A673 (cell line): Measurements from ENCODE around the gene KCNQ1. TPM values are rescaled to one million over a fixed set of nuclear protein-coding genes. Genes with fewer than 3 reads are reported as not detected.
A peak's percentile ranks its signal among the peaks of the same experiment; 100 is the strongest.

ENCODE experiments used
- BruUV-seq: library from RNA; stranded (reverse); fragments of 400-500 nt; replicated peaks from 2 replicates; lab custom pipeline; 2021; lab: Mats Ljungman, UMichigan
- CTCF ChIA-PET: fragments of 300-600 bp; sonication (Branson Sonifier 250); formaldehyde crosslinking; loops from one replicate; lab custom pipeline; 2022; ENCODE audit warnings: antibody characterized with exemption; lab: Charles Lee
- POLR2A ChIA-PET: fragments of 300-600 bp; sonication (Branson Sonifier 250); formaldehyde crosslinking; loops from one replicate; lab custom pipeline; 2022; ENCODE audit warnings: antibody characterized with exemption; ENCODE audit not compliant: low non-redundant PET; lab: Charles Lee
- DNase-seq: peaks from one replicate; pipeline ENCODE4 v3.0.0-alpha.2; 2015; ENCODE audit warnings: low spot score
- H3K27ac ChIP-seq: fragments of 200-600 bp; sonication (generic); 2 replicates; pipeline ENCODE4 v1.5.1; 2016; ENCODE audit warnings: mixed run types, low read depth, mild to moderate bottlenecking, mixed read lengths, antibody characterized with exemption, low read length; ENCODE audit not compliant: poor library complexity, severe bottlenecking
- H3K27me3 ChIP-seq: fragments of 200-600 bp; sonication (generic); replicated peaks from 2 replicates; pipeline ENCODE4 v1.6.1; 2017; ENCODE audit warnings: mixed run types, low read depth, mild to moderate bottlenecking, mixed read lengths, antibody characterized with exemption, low read length; ENCODE audit not compliant: insufficient read depth, poor library complexity
- H3K36me3 ChIP-seq: fragments of 200-600 bp; sonication (generic); 2 replicates; pipeline ENCODE4 v1.6.1; 2016; ENCODE audit warnings: mixed run types, mild to moderate bottlenecking, mixed read lengths, antibody characterized with exemption, low read length; ENCODE audit not compliant: insufficient read depth, poor library complexity, severe bottlenecking
- H3K4me1 ChIP-seq: fragments of 200-600 bp; sonication (generic); 2 replicates; pipeline ENCODE4 v1.6.1; 2017; ENCODE audit warnings: mixed run types, mild to moderate bottlenecking, mixed read lengths, antibody characterized with exemption, low read length; ENCODE audit not compliant: insufficient read depth, poor library complexity, severe bottlenecking
- H3K4me3 ChIP-seq: fragments of 200-600 bp; sonication (generic); 2 replicates; pipeline ENCODE4 v1.5.1; 2016; ENCODE audit warnings: low read depth, mixed run types, mild to moderate bottlenecking, mixed read lengths, low read length; ENCODE audit not compliant: poor library complexity, severe bottlenecking
- H3K9me3 ChIP-seq: fragments of 200-600 bp; sonication (generic); 2 replicates; pipeline ENCODE4 v1.6.1; 2016; ENCODE audit warnings: mixed run types, low read depth, mild to moderate bottlenecking, mixed read lengths, antibody characterized with exemption, low read length; ENCODE audit not compliant: poor library complexity, severe bottlenecking
- EZH2 ChIP-seq: fragments of 200-600 bp; sonication (generic); IDR thresholded peaks from 2 replicates; pipeline ENCODE4 v1.6.1; 2017; ENCODE audit warnings: borderline replicate concordance, low read depth, mild to moderate bottlenecking, mixed read lengths, antibody characterized with exemption, low read length; ENCODE audit not compliant: poor library complexity, severe bottlenecking
- intact Hi-C: fragments of 100-400 bp; cut with micrococcal nuclease; formaldehyde crosslinking; loops from one replicate; pipeline ENCODE4 v1.10.0; 2022; ENCODE audit not compliant: unreplicated experiment
- total RNA-seq: library from RNA; stranded (reverse); gene quantifications from 2 replicates; pipeline ENCODE4 v1.2.3, GENCODE V29; 2021
- TF ChIP-seq, protein P1 (sequence below): fragments of 300-800, 200-600 bp; sonication (generic); conservative IDR thresholded peaks from 2 replicates; pipeline ENCODE4 v1.5.1; 2017; ENCODE audit warnings: low read depth, mild to moderate bottlenecking, antibody characterized with exemption, low read length, moderate library complexity, mixed read lengths

The KCNQ1 gene
- total RNA-seq, 1 experiment from 2014 or later: not detected

DNA sequence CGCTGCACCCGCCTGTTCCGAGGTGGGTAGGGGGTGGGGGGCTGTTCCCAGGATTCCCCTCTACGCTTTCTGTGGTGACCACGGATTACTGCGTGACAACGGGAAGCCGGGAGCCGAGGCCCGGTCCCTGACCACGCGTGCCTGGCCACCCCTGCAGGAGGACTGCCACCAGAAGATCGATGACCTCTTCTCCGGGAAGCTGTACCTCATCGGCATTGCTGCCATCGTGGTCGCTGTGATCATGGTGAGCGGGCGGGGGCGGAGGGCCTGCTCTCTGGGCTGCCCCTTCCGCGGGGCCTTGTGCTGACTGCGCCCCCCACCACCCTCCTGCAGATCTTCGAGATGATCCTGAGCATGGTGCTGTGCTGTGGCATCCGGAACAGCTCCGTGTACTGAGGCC lies 48.3 kb upstream of the KCNQ1 start:
- no TSS peak for BruUV-seq
- POLR2A ChIA-PET: no interaction called here
- CTCF ChIA-PET: no interaction called here
- no peak overlapping the region for H3K27ac ChIP-seq
- H3K27me3 ChIP-seq: no peaks in the 10 kb centered on the region
- H3K4me3 ChIP-seq: no peak overlapping the region
- H3K9me3 ChIP-seq: no peaks in the 10 kb centered on the region
- no peak for TF ChIP-seq EZH2
- TF ChIP-seq, protein P1, sequence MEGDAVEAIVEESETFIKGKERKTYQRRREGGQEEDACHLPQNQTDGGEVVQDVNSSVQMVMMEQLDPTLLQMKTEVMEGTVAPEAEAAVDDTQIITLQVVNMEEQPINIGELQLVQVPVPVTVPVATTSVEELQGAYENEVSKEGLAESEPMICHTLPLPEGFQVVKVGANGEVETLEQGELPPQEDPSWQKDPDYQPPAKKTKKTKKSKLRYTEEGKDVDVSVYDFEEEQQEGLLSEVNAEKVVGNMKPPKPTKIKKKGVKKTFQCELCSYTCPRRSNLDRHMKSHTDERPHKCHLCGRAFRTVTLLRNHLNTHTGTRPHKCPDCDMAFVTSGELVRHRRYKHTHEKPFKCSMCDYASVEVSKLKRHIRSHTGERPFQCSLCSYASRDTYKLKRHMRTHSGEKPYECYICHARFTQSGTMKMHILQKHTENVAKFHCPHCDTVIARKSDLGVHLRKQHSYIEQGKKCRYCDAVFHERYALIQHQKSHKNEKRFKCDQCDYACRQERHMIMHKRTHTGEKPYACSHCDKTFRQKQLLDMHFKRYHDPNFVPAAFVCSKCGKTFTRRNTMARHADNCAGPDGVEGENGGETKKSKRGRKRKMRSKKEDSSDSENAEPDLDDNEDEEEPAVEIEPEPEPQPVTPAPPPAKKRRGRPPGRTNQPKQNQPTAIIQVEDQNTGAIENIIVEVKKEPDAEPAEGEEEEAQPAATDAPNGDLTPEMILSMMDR: no peak
- H3K36me3 ChIP-seq: peaks cover 3% of the 10 kb centered on the region
- peaks cover 1% of the 10 kb centered on the region for H3K4me1 ChIP-seq
- intact Hi-C loops: no loop called here
- DNase-seq: no peak

DNA sequence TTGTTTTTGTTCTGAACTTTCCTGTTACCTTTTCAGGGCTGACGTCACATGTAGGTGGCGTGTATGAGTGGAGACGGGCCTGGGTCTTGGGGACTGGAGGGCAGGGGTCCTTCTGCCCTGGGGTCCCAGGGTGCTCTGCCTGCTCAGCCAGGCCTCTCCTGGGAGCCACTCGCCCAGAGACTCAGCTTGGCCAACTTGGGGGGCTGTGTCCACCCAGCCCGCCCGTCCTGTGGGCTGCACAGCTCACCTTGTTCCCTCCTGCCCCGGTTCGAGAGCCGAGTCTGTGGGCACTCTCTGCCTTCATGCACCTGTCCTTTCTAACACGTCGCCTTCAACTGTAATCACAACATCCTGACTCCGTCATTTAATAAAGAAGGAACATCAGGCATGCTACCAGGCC lies 47.8 kb upstream of the KCNQ1 start:
- H3K4me1 ChIP-seq: peaks cover 7% of the 10 kb centered on the region
- ChIA-PET CTCF (no interaction called here), POLR2A (no interaction called here)
- H3K4me3 ChIP-seq: no peak overlapping the region
- no peaks in the 10 kb centered on the region for H3K27me3 ChIP-seq
- TF ChIP-seq, protein P1: no peak
- TF ChIP-seq EZH2: no peak
- H3K36me3 ChIP-seq: peaks cover 3% of the 10 kb centered on the region
- no peak overlapping the region for H3K27ac ChIP-seq
- intact Hi-C loops: no loop called here
- H3K9me3 ChIP-seq: no peaks in the 10 kb centered on the region
- no TSS peak for BruUV-seq
- no peak for DNase-seq

DNA sequence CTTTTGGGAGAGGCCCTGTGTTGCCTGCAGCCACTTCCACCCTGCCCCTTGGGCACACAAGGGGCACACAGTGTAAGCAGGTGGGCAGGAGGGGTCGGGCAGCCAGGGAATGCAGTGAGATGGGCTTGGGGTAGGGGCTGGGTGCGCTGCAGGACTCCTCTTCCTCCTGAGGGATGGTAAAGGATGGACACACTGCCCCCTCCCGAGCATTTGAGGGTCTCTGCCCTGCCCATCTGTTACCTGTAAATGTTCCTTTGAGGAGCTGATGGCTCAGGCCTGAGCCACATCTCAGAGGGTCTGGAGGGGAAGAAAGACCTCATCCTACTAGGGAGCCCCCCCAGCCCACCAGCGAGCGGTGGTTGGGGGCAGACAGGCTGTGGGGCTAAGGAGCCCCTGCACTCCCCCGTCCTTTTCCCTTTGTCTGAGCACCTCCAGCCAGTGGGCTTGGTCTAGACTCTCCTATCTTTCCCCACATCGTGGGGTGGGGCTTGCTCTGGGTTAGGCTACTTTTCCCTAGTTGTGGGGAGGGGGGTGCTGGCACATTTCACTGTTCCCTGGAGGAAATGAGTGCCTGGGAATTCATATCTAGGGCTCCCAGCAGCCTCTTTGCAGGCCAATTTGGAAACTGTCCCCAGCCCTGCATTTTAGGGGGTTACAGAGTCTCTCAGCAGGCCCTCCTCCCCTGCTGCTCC lies 46.0 kb upstream of the KCNQ1 start:
- intact Hi-C loops: no loop called here
- CTCF ChIA-PET: interaction anchor here (0.5 to 0.7 kb wide), 2 partner anchors 93 to 94 kb away, joined by 4 to 7 read pairs; no protein-coding TSS in a partner anchor

More for the DNA sequence above, 46.0 kb upstream of the KCNQ1 start:
- H3K4me3 ChIP-seq: peak overlapping the region; percentile 82
- no peaks in the 10 kb centered on the region for H3K27me3 ChIP-seq
- BruUV-seq: TSS peak; percentile 74
- TF ChIP-seq EZH2: no peak
- TF ChIP-seq, protein P1: 0 out of 2 replicates have a peak, but pooled peaks have one; percentile 14
- POLR2A ChIA-PET: no interaction called here
- H3K4me1 ChIP-seq: peaks cover 8% of the 10 kb centered on the region
- H3K9me3 ChIP-seq: no peaks in the 10 kb centered on the region
- DNase-seq: no peak
- peak overlapping the region; percentile 85 for H3K27ac ChIP-seq
- H3K36me3 ChIP-seq: peaks cover 3% of the 10 kb centered on the region
